Loucy (cell line): ENCODE results near the gene MPZL1.

Experiments
- EZH2phosphoT487 ChIP-seq: fragments of 200-600 bp; IDR thresholded peaks from 2 replicates; pipeline ENCODE4 v1.6.1; 2018; ENCODE audit warnings: antibody characterized with exemption, mild to moderate bottlenecking, moderate library complexity, borderline replicate concordance
- TF ChIP-seq, protein P1 (sequence below): fragments of 200-600 bp; sonication (generic); conservative IDR thresholded peaks from 2 replicates; pipeline ENCODE4 v1.5.1; 2014; ENCODE audit warnings: mild to moderate bottlenecking, antibody characterized with exemption, low read length

DNA sequence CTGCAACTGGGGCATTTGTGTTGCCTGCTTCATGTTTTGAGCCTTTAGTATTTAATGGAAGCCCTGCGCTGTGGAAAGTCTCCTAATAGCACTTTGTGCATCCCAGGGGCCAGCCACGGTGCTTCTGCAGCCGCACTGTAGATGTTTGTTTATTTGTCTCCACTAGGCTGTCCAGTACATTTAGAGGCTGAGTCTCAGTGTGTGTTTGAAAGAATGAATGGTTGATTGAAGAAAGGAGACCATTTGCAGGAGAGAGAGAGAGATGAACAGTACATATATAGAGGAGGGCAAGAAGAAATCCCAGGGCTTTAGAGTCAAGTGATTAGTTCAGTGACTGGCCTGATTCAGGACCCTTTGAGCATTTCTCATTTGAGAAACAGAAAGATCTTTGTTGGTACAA lies 33.9 kb downstream of the MPZL1 start:
- TF ChIP-seq, protein P1, sequence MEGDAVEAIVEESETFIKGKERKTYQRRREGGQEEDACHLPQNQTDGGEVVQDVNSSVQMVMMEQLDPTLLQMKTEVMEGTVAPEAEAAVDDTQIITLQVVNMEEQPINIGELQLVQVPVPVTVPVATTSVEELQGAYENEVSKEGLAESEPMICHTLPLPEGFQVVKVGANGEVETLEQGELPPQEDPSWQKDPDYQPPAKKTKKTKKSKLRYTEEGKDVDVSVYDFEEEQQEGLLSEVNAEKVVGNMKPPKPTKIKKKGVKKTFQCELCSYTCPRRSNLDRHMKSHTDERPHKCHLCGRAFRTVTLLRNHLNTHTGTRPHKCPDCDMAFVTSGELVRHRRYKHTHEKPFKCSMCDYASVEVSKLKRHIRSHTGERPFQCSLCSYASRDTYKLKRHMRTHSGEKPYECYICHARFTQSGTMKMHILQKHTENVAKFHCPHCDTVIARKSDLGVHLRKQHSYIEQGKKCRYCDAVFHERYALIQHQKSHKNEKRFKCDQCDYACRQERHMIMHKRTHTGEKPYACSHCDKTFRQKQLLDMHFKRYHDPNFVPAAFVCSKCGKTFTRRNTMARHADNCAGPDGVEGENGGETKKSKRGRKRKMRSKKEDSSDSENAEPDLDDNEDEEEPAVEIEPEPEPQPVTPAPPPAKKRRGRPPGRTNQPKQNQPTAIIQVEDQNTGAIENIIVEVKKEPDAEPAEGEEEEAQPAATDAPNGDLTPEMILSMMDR: no peak
- TF ChIP-seq EZH2phosphoT487: no peak
